ENCODE measurements around the gene ATP2A2. TPM values are rescaled to one million over a fixed set of nuclear protein-coding genes. Genes with fewer than 3 reads are reported as not detected.
A peak's percentile ranks its signal among the peaks of the same experiment; 100 is the strongest.

ATP2A2 gene
- total and polyA plus RNA-seq, 4 donors, result 41.3 to 285 (median 167) TPM

DNA sequence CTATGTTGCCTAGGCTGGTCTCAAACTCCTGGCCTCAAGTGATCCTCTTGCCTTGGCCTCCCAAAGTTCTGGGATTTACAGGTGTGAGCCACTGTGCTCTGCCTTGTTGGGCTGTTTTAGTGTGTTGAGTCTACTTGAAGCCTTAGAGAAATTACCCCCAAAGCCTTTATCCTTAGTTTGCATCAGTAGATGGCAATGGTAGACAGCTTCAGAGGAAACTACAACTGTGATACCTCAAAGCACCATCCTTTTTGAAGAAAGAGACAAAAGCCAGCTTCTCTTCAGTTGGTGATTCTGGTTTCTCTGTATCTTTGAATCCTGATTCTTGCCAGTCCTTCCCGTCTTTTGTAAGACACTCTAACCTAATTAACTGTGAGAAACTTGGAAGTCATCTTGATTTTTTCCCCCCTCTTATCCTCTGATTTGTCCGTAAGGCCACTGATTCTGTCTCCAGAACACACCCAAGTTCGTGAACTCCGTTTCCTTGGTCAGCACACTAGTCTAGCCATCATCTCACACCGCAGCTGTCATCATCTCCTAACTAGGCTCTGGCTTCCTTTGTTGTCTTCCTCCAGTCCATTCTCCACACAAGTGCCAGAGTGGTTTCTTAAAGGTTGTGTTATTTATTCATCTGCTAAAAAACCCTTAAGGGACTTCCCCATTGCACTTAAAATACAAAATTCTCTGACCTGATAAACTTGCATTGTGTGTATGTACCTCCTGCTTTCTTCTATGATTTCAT, 20.2 kb downstream of the ATP2A2 start:
- peaks cover 4% of the 10 kb centered on the region in 2 donors for H3K4me1 ChIP-seq (ENCODE audit: control insufficient read depth in 1 of 2, insufficient read depth in 2 of 2, low read length in 2 of 2)
- H3K27me3 ChIP-seq (ENCODE audit: control insufficient read depth in 1 of 2, insufficient read depth in 2 of 2, low read length in 1 of 2), result no peaks in the 10 kb centered on the region
- no peak overlapping the region for H3K4me3 ChIP-seq (ENCODE audit: low read length in 2 of 2)
- DNase-seq (no peak), ATAC-seq (ENCODE audit: low FRiP score) (no peak)
- WGBS, 2 donors, result 38 to 40% methylated on average over 5 of the region's 5 CpGs
- H3K27ac ChIP-seq (ENCODE audit: low read depth in 1 of 2, low read length in 2 of 2), result peak overlapping the region; percentile 22 to 57
- H3K36me3 ChIP-seq (ENCODE audit: control insufficient read depth in 1 of 2, insufficient read depth in 2 of 2, low read length in 1 of 2), result peaks cover 6 to 13% of the 10 kb centered on the region in 2 donors
- intact Hi-C loops (cut with DNase I), result no loop called here
- no peaks in the 10 kb centered on the region for H3K9me3 ChIP-seq (ENCODE audit: control insufficient read depth, low read length)

DNA sequence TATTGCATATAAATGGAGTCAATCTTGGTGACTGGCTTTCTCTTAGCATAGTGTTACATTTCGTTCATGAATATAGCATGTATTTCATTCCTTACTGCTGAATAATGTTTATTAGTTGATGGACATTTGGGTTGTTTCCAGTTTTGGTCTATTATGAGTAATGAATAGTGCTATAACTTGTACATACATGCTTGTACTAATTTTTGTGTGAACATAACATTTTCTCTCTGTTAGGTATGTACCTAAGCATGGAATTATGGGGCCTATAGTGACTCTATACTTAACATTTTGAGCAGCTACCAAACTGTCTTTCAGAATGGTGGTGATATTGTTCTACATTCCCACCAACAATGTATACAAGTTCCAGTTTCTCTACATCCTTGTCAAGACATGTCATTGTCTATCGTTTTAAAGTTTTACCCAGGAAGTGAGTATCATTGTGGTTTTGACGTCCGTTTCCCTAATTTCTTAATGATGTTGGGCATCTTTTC, 23.1 kb downstream of the ATP2A2 start:
- H3K4me1 ChIP-seq (ENCODE audit: control insufficient read depth in 1 of 2, insufficient read depth in 2 of 2, low read length in 2 of 2), result peaks cover 4 to 7% of the 10 kb centered on the region in 2 donors

GRCh38 chr12:110307372-110307771, 26.3 kb downstream of the ATP2A2 start:
- H3K27ac ChIP-seq (ENCODE audit: low read depth in 1 of 2, low read length in 2 of 2), result no peak overlapping the region
- ATAC-seq (ENCODE audit: low FRiP score) (no peak), DNase-seq (no peak)
- intact Hi-C loops (cut with DNase I), result no loop called here
- WGBS, 2 donors, result 67 to 80% methylated on average over 3 of the region's 3 CpGs
- H3K36me3 ChIP-seq (ENCODE audit: control insufficient read depth in 1 of 2, insufficient read depth in 2 of 2, low read length in 1 of 2), result peaks cover 3 to 6% of the 10 kb centered on the region in 2 donors
- H3K27me3 ChIP-seq (ENCODE audit: control insufficient read depth in 1 of 2, insufficient read depth in 2 of 2, low read length in 1 of 2), result no peaks in the 10 kb centered on the region
- no peaks in the 10 kb centered on the region for H3K9me3 ChIP-seq (ENCODE audit: control insufficient read depth, low read length)
- peaks cover 4 to 6% of the 10 kb centered on the region in 2 donors for H3K4me1 ChIP-seq (ENCODE audit: control insufficient read depth in 1 of 2, insufficient read depth in 2 of 2, low read length in 2 of 2)
- H3K4me3 ChIP-seq (ENCODE audit: low read length in 2 of 2), result no peak overlapping the region

More for the DNA sequence above, 23.1 kb downstream of the ATP2A2 start:
- WGBS, 2 donors, result 3 to 5% methylated on average over 4 of the region's 4 CpGs
- intact Hi-C loops (cut with DNase I), result no loop called here
- ATAC-seq (ENCODE audit: low FRiP score) (no peak), DNase-seq (no peak)
- no peaks in the 10 kb centered on the region for H3K27me3 ChIP-seq (ENCODE audit: control insufficient read depth in 1 of 2, insufficient read depth in 2 of 2, low read length in 1 of 2)
- H3K27ac ChIP-seq (ENCODE audit: low read depth in 1 of 2, low read length in 2 of 2), result no peak overlapping the region
- no peak overlapping the region for H3K4me3 ChIP-seq (ENCODE audit: low read length in 2 of 2)
- peaks cover 6 to 8% of the 10 kb centered on the region in 2 donors for H3K36me3 ChIP-seq (ENCODE audit: control insufficient read depth in 1 of 2, insufficient read depth in 2 of 2, low read length in 1 of 2)
- no peaks in the 10 kb centered on the region for H3K9me3 ChIP-seq (ENCODE audit: control insufficient read depth, low read length)

DNA sequence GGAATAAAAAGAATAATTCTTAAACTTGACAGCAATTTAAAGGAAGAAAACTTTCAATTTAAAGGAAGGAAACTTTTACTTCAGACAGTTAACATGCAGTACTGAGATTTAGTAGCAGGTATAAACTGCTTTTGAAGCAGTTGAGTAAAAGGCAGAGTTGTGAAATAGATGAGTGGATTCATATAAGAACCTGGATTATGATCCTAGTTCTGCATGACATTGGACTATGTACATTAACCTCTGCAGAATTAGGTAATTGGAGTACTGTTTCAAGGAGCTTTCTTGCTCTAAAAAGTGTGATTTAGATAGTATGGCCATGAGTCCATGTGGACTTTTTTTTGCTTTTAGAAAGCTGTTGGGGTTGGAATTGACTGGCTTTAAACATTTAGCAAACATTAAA, 29.7 kb downstream of the ATP2A2 start:
- ATAC-seq (ENCODE audit: low FRiP score) (no peak), DNase-seq (no peak)
- Histone ChIP-seq H3K36me3 (ENCODE audit: control insufficient read depth in 1 of 2, insufficient read depth in 2 of 2, low read length in 1 of 2) (peaks cover 0 to 2% of the 10 kb centered on the region in 2 donors), H3K9me3 (ENCODE audit: control insufficient read depth, low read length) (no peaks in the 10 kb centered on the region), H3K4me3 (ENCODE audit: low read length in 2 of 2) (no peak overlapping the region), H3K4me1 (ENCODE audit: control insufficient read depth in 1 of 2, insufficient read depth in 2 of 2, low read length in 2 of 2) (peaks cover 2 to 6% of the 10 kb centered on the region in 2 donors), H3K27me3 (ENCODE audit: control insufficient read depth in 1 of 2, insufficient read depth in 2 of 2, low read length in 1 of 2) (no peaks in the 10 kb centered on the region), H3K27ac (ENCODE audit: low read depth in 1 of 2, low read length in 2 of 2) (peak overlapping the region in 1 of 2 donors; percentile 19)
- intact Hi-C loops (cut with DNase I), result no loop called here

GRCh38 chr12:110311903-110312302, 30.9 kb downstream of the ATP2A2 start:
- Histone ChIP-seq H3K27me3 (ENCODE audit: control insufficient read depth in 1 of 2, insufficient read depth in 2 of 2, low read length in 1 of 2) (no peaks in the 10 kb centered on the region), H3K27ac (ENCODE audit: low read depth in 1 of 2, low read length in 2 of 2) (peak overlapping the region in 1 of 2 donors; percentile 33), H3K4me3 (ENCODE audit: low read length in 2 of 2) (no peak overlapping the region), H3K9me3 (ENCODE audit: control insufficient read depth, low read length) (no peaks in the 10 kb centered on the region), H3K4me1 (ENCODE audit: control insufficient read depth in 1 of 2, insufficient read depth in 2 of 2, low read length in 2 of 2) (peaks cover 6 to 12% of the 10 kb centered on the region in 2 donors), H3K36me3 (ENCODE audit: control insufficient read depth in 1 of 2, insufficient read depth in 2 of 2, low read length in 1 of 2) (peaks cover 0 to 2% of the 10 kb centered on the region in 2 donors)
- 89 to 91% methylated on average over 6 of the region's 6 CpGs for WGBS, 2 donors
- intact Hi-C loops (cut with DNase I), result no loop called here
- no peak for DNase-seq
- no peak for ATAC-seq (ENCODE audit: low FRiP score)

DNA sequence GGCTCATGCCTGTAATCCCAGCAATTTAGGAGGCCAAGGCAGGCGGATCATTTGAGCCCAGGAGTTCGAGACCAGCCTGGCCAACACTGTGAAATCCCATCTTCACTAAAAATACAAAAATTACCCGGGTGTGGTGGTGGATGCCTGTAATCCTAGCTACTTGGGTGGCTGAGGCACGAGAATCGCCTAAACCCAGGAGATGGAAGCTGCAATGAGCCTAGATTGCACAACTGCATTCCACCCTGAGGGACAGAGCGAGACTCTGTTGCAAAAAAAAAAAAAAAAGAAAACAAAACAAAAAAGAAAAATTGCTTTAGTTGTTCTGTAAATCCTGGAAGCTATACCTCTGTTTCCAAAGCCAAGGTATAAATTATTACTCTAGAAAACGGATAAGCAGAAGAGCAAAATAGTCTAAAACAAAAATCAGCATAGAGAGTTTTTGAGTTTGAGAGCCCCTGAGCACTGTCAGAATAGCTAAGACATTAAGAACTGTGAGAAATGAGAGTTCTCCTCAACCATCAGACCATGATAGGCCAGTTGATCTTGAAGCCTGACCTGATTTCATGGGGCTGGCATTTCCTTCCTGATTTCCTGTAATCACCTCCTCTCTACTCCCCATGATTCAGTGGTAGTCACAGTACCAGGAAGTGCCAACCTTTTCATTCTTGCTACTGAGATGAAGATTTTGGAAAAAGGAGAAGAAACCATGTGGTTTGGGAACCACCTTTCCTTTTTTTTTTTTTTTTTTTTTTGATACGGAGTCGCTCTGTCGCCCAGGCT, 31.7 kb downstream of the ATP2A2 start:
- Histone ChIP-seq H3K9me3 (ENCODE audit: control insufficient read depth, low read length) (no peaks in the 10 kb centered on the region), H3K4me1 (ENCODE audit: control insufficient read depth in 1 of 2, insufficient read depth in 2 of 2, low read length in 2 of 2) (peaks cover 6 to 9% of the 10 kb centered on the region in 2 donors), H3K27ac (ENCODE audit: low read depth in 1 of 2, low read length in 2 of 2) (peak overlapping the region; percentile 32 to 67), H3K36me3 (ENCODE audit: control insufficient read depth in 1 of 2, insufficient read depth in 2 of 2, low read length in 1 of 2) (peaks cover 0 to 2% of the 10 kb centered on the region in 2 donors), H3K4me3 (ENCODE audit: low read length in 2 of 2) (no peak overlapping the region), H3K27me3 (ENCODE audit: control insufficient read depth in 1 of 2, insufficient read depth in 2 of 2, low read length in 1 of 2) (no peaks in the 10 kb centered on the region)
- WGBS, 2 donors, result 71 to 73% methylated on average over 10 of the region's 10 CpGs
- DNase-seq (no peak), ATAC-seq (ENCODE audit: low FRiP score) (no peak)
- intact Hi-C loops (cut with DNase I), result no loop called here

GRCh38 chr12:110314308-110314707, 33.3 kb downstream of the ATP2A2 start:
- WGBS, 2 donors, result 56% methylated on average over 2 of the region's 2 CpGs
- H3K27ac ChIP-seq (ENCODE audit: low read depth in 1 of 2, low read length in 2 of 2), result no peak overlapping the region
- ATAC-seq (ENCODE audit: low FRiP score) (no peak), DNase-seq (no peak)
- H3K27me3 ChIP-seq (ENCODE audit: control insufficient read depth in 1 of 2, insufficient read depth in 2 of 2, low read length in 1 of 2), result no peaks in the 10 kb centered on the region
- intact Hi-C loops (cut with DNase I), result no loop called here
- H3K9me3 ChIP-seq (ENCODE audit: control insufficient read depth, low read length), result no peaks in the 10 kb centered on the region
- peaks cover 6 to 13% of the 10 kb centered on the region in 2 donors for H3K4me1 ChIP-seq (ENCODE audit: control insufficient read depth in 1 of 2, insufficient read depth in 2 of 2, low read length in 2 of 2)
- no peak overlapping the region for H3K4me3 ChIP-seq (ENCODE audit: low read length in 2 of 2)
- peaks cover 0 to 2% of the 10 kb centered on the region in 2 donors for H3K36me3 ChIP-seq (ENCODE audit: control insufficient read depth in 1 of 2, insufficient read depth in 2 of 2, low read length in 1 of 2)

DNA sequence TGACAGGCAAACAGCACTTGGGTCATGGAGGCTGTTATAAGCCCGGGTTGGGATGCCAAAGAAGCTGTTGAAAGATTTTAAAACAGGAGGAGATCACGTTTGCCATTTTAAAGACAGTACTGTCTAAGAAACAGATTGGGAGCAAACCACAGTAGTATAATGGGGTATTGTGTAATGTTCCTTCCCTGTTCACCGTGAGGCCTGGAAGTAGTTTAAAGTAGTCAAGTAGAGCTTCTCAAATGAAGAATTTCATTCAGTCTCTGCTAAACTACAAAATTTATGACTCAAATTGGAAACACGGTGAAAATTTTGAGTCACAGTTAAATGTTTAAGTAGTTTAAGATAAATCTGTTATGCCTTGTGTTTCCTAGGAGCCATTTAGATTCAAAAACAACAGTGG, 35.8 kb downstream of the ATP2A2 start:
- Histone ChIP-seq H3K36me3 (ENCODE audit: control insufficient read depth in 1 of 2, insufficient read depth in 2 of 2, low read length in 1 of 2) (peaks cover 0 to 2% of the 10 kb centered on the region in 2 donors), H3K27ac (ENCODE audit: low read depth in 1 of 2, low read length in 2 of 2) (peak overlapping the region in 1 of 2 donors; percentile 78), H3K9me3 (ENCODE audit: control insufficient read depth, low read length) (no peaks in the 10 kb centered on the region), H3K4me3 (ENCODE audit: low read length in 2 of 2) (no peak overlapping the region), H3K27me3 (ENCODE audit: control insufficient read depth in 1 of 2, insufficient read depth in 2 of 2, low read length in 1 of 2) (no peaks in the 10 kb centered on the region), H3K4me1 (ENCODE audit: control insufficient read depth in 1 of 2, insufficient read depth in 2 of 2, low read length in 2 of 2) (peaks cover 5 to 13% of the 10 kb centered on the region in 2 donors)
- DNase-seq, result no peak
- intact Hi-C loops (cut with DNase I), result loop anchor here in 1 of 2 donors (5.0 kb wide), 1 partner anchor 35 kb away; the partner anchor contains the start of gene ATP2A2
- 19 to 21% methylated on average over 4 of the region's 4 CpGs for WGBS, 2 donors
- ATAC-seq (ENCODE audit: low FRiP score), result peak; percentile 75
